Fibroblast of lung (primary cell): Measurements from ENCODE around the gene KIAA1755.

Experiments used
- EZH2 ChIP-seq: IDR thresholded peaks from 2 replicates; pipeline ENCODE4 v1.5.1; 2012; ENCODE audit warnings: low read length, control low read depth, mild to moderate bottlenecking; ENCODE audit errors: missing control alignments
- TF ChIP-seq, protein P1 (sequence below), 2 donors: IDR thresholded peaks in 1 of 2; conservative IDR thresholded peaks in 1 of 2; 1 replicate in 1 of 2; 2 replicates in 1 of 2; pipeline ENCODE4 v1.5.1; 2011 to 2012; ENCODE audit warnings: low read length in 2 of 2, control low read depth in 1 of 2, inconsistent platforms in 1 of 2, low read depth in 1 of 2, mild to moderate bottlenecking in 1 of 2

DNA sequence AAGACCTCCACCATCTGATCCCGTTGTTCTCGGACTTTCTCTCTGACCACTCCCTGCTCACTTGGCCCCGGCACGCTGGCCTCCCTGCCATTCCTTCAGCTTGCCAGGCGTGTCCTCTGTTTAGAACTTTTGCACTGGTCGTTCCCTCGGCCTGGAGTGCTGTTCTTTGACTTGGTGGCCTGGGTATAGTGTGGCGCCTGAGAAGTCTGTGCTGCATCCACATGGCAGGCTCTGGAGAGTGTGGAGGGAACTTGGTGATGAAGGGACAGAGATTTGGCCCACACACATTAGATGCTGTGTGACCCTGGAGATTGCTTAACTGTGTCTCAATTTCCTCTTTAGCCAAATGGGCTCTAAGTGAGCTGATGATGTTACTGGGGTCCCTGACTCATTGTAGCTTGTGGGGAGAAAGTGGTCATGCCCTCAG, 82.5 kb downstream of the KIAA1755 start:
- TF ChIP-seq, protein P1, sequence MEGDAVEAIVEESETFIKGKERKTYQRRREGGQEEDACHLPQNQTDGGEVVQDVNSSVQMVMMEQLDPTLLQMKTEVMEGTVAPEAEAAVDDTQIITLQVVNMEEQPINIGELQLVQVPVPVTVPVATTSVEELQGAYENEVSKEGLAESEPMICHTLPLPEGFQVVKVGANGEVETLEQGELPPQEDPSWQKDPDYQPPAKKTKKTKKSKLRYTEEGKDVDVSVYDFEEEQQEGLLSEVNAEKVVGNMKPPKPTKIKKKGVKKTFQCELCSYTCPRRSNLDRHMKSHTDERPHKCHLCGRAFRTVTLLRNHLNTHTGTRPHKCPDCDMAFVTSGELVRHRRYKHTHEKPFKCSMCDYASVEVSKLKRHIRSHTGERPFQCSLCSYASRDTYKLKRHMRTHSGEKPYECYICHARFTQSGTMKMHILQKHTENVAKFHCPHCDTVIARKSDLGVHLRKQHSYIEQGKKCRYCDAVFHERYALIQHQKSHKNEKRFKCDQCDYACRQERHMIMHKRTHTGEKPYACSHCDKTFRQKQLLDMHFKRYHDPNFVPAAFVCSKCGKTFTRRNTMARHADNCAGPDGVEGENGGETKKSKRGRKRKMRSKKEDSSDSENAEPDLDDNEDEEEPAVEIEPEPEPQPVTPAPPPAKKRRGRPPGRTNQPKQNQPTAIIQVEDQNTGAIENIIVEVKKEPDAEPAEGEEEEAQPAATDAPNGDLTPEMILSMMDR (conservative IDR thresholded peaks at IDR 0.05 in 1 of 2, IDR thresholded peaks at IDR 0.05 in 1 of 2; ENCODE audit: low read depth in 1 of 2, low read length in 2 of 2): no peak
- no peak for TF ChIP-seq EZH2
